ENCODE data around the gene PFAS.

Gene PFAS

DNA sequence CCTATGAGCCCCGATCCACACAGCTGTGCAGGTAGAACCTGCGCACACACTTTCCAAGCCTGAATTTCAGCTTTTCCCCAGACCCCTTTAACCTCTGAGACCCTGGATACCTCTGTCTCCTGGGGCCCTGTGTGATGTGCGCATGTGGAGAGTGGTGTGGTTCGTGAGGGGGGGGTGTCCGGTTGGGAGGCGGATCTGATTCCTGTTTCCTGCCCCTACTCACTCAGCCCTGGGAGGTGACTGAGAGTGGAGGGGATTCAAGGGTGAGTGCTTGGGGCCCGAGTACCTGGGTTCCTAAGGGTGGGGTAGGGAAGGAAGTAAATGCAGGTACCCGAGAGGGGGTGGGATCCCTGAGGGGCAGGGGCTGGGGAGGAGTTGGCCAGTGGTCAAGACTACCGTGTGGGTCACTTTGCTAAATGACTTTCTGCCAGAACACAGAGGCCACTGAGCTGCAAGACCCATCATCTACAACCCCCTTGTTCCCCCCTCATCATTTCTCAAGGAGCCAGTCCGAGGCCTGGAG is 61.6 kb downstream of the PFAS start:
- no peak for DNase-seq (ENCODE audit: low read depth, low spot score)

DNA sequence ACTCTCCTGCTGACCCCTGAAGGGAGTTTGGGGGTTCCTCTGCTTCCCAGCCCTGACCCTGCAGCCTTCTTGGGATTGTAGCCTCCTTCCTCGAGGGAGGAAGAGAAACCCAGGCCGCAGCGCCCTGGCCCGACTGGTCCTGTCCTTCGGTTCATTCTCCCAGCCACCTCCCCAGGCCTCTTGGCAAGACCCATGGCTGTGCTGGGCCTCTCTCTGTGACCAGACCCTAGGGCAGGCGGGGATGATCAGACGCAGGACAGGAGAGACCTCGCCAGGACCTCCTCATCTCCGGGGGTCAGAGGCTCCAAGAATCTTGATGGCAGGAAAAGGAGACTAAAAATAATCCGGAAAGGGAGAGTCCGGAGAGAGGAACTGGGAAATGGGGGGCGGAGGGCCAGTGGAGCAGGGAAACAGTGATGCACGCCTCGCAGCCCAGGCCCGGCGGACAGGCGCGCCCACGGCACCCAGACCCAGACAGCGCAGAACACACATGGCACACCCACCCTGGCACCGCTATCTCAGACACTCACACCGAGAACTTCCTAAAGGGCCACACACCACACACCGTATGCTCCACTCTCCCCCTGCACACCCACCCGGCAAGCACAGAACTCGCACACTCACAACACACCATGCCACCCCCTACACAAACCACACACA is 62.2 kb downstream of the PFAS start:
- no peak for DNase-seq (ENCODE audit: low read depth, low spot score)

DNA sequence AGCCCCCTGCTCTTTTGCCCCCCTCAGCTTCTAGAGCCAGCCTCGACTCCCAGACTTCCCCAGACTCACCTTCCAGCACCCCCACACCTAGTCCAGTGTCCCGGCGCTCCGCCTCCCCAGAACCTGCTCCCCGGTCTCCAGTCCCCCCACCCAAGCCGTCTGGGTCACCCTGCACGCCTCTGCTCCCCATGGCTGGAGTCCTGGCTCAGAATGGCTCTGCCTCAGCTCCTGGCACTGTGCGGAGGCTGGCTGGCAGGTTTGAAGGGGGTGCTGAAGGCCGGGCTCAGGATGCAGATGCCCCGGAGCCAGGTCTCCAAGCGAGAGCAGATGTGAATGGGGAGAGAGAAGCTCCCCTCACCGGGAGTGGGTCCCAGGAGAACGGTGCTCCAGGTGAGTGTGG is 63.2 kb downstream of the PFAS start:
- no peak for DNase-seq (ENCODE audit: low read depth, low spot score)

GRCh38 chr17:8312726-8313600 is 63.9 kb downstream of the PFAS start:
- no peak for DNase-seq (ENCODE audit: low read depth, low spot score)

DNA sequence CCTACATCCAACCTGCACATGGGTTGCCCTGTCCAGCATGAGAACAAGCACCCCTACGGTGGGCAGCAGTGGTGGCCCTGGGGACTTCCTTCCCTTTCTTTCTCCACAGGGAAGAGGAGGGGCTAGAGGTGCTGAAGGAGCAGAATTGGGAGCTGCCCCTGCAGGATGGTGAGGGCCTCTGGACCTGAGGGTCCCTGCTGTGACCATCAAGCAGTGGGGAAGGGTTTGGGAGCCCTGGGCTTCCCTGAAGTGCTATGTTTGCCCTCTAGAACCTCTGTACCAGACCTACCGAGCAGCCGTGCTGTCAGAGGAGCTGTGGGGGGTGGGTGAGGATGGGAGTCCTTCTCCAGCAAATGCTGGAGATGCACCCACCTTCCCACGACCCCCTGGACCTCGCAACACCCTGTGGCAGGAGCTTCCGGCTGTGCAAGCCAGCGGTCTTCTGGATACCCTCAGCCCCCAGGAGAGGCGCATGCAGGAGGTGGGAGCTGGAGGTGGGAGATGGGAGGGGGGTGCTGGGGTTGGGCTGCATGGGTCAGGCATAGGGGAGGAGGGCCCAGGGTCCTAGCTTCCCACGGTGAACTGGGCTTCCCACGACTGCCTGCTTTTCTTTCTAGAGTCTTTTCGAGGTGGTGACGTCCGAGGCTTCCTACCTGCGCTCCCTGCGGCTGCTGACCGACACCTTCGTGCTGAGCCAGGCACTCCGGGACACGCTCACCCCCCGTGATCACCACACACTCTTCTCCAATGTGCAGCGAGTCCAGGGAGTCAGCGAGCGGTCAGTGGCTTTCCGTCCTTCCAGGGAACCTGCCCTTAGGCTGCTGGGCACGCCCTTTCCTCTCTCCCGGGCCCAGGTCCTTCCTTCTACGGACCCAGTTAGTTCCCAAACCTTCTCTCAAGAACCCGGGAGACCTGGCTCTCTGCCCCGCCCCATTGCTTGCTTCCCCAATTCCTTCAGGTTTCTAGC is 66.0 kb downstream of the PFAS start:
- DNase-seq (ENCODE audit: low read depth, low spot score) = no peak

GRCh38 chr17:8315764-8316217 is 66.7 kb downstream of the PFAS start:
- no peak for DNase-seq (ENCODE audit: low read depth, low spot score)

DNA sequence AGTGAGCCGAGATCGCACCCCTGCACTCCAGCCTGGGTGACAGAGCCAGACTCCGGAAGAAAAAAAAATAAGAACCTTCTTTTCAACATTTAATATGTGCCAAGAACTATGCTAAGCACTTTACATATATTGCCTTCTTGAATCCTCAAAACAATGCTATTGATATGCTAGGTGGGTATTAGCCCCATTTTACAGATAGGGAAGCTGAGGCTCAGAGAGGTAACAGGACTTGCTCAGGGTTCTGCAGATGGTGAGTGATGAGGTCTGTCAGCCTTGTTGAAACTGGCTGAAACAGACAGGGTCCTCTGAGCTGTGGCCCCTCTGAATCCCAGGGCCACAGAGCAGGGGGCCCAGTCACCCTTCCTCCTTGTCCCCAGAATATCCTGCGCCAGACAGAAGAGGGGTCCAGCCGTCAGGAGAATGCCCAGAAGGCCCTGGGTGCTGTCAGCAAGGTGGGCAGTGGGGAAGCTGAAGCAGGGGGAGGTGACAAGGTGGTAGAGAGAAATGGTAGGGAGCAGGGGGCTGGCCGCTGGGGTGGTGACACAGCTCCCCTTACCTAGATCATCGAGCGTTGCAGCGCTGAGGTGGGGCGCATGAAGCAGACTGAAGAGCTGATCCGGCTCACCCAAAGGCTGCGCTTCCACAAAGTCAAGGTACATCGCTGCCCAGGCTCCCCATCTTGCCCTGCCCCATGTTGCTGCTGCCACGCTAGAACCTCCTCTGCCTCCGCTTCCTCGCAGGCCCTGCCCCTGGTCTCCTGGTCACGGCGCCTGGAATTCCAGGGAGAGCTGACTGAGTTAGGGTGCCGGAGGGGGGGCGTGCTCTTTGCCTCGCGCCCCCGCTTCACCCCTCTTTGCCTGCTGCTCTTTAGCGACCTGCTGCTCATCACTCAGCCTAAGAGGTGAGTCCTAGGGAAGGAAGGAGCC is 69.2 kb downstream of the PFAS start:
- DNase-seq (ENCODE audit: low read depth, low spot score) = no peak

All from activated naive CD8-positive, alpha-beta T cell treated with anti-CD3 and anti-CD28 coated beads, Interleukin-2, amount 50 U/mL, for 16 hours (primary cell).